ENCODE measurements around the gene CAPN9. TPM values are rescaled to one million over a fixed set of nuclear protein-coding genes. Genes with fewer than 3 reads are reported as not detected.

CAPN9 gene
- total RNA-seq, 2 donors from 2014 or later: not detected

GRCh38 chr1:230808281-230808872 is 61.2 kb downstream of the CAPN9 start:
- Histone ChIP-seq H3K27me3 (no peaks in the 10 kb centered on the region), H3K4me1 (peaks cover 0 to 18% of the 10 kb centered on the region in 2 donors), H3K36me3 (no peaks in the 10 kb centered on the region), H3K27ac (peak overlapping the region; percentile 65 to 79), H3K4me3 (no peak overlapping the region), H3K9me3 (peaks cover 0 to 9% of the 10 kb centered on the region in 2 donors)
- no peak for TF ChIP-seq CTCF (IDR thresholded peaks at IDR 0.05)
- peak; percentile 50 for DNase-seq (ENCODE audit: low spot score)

- DNase-seq (ENCODE audit: low spot score): peak; percentile 21
- Histone ChIP-seq H3K27ac (peak overlapping the region in 1 of 2 donors; percentile 10), H3K4me1 (peaks cover 0 to 18% of the 10 kb centered on the region in 2 donors), H3K4me3 (no peak overlapping the region), H3K27me3 (no peaks in the 10 kb centered on the region), H3K9me3 (peaks cover 0 to 9% of the 10 kb centered on the region in 2 donors), H3K36me3 (no peaks in the 10 kb centered on the region)
- no peak for TF ChIP-seq CTCF (IDR thresholded peaks at IDR 0.05)
These were observed 62.2 kb downstream of the CAPN9 start for GRCh38 chr1:230809256-230809990.

GRCh38 chr1:230812568-230812967 is 65.4 kb downstream of the CAPN9 start:
- TF ChIP-seq CTCF (IDR thresholded peaks at IDR 0.05): no peak
- peaks cover 0 to 9% of the 10 kb centered on the region in 2 donors for H3K9me3 ChIP-seq
- no peak overlapping the region for H3K4me3 ChIP-seq
- no peaks in the 10 kb centered on the region for H3K36me3 ChIP-seq
- no peaks in the 10 kb centered on the region for H3K27me3 ChIP-seq
- peaks cover 0 to 22% of the 10 kb centered on the region in 2 donors for H3K4me1 ChIP-seq
- DNase-seq (ENCODE audit: low spot score): no peak
- no peak overlapping the region for H3K27ac ChIP-seq

- no peaks in the 10 kb centered on the region for H3K36me3 ChIP-seq
- no peak overlapping the region for H3K4me3 ChIP-seq
- H3K27me3 ChIP-seq: no peaks in the 10 kb centered on the region
- TF ChIP-seq CTCF (IDR thresholded peaks at IDR 0.05): no peak
- peaks cover 0 to 9% of the 10 kb centered on the region in 2 donors for H3K9me3 ChIP-seq
- peaks cover 0 to 8% of the 10 kb centered on the region in 2 donors for H3K4me1 ChIP-seq
- no peak overlapping the region for H3K27ac ChIP-seq
- DNase-seq (ENCODE audit: low spot score): no peak
These were observed 67.9 kb downstream of the CAPN9 start for GRCh38 chr1:230814949-230815692.

GRCh38 chr1:230816018-230816417 is 68.8 kb downstream of the CAPN9 start:
- Histone ChIP-seq H3K27ac (no peak overlapping the region), H3K4me3 (no peak overlapping the region), H3K9me3 (peaks cover 0 to 9% of the 10 kb centered on the region in 2 donors), H3K36me3 (no peaks in the 10 kb centered on the region), H3K4me1 (peaks cover 0 to 8% of the 10 kb centered on the region in 2 donors), H3K27me3 (no peaks in the 10 kb centered on the region)
- TF ChIP-seq CTCF (IDR thresholded peaks at IDR 0.05): no peak
- DNase-seq (ENCODE audit: low spot score): peak; percentile 32
